Measurements from ENCODE around the gene LHX2. TPM values are rescaled to one million over a fixed set of nuclear protein-coding genes. Genes with fewer than 3 reads are reported as not detected.

The LHX2 gene
- total and polyA plus RNA-seq, 9 of the 15 experiments (the other 6 are each of a cell fraction or from before 2014, with no cell fraction given), result 0.07 TPM; not detected in 8

GRCh38 chr9:124022201-124023121 is 10.9 kb downstream of the LHX2 start (continued):
- TF ChIP-seq ZBTB40 (IDR thresholded peaks at IDR 0.05) (no peak), ZBTB40 (CRISPR knock-in tag; IDR thresholded peaks at IDR 0.05) (no peak), PURB (CRISPR knock-in tag; IDR thresholded peaks at IDR 0.05; ENCODE audit: low read depth) (no peak), CSDE1 (IDR thresholded peaks at IDR 0.05) (no peak), ETS1 (conservative IDR thresholded peaks at IDR 0.05; ENCODE audit: control insufficient read depth, low read depth, low read length) (no peak), CCAR2 (IDR thresholded peaks at IDR 0.05; ENCODE audit: low read depth, low read length) (no peak), HNRNPLL (IDR thresholded peaks at IDR 0.05; ENCODE audit: low read depth, low read length, poor library complexity, severe bottlenecking) (no peak), ZNF586 (CRISPR knock-in tag; conservative IDR thresholded peaks at IDR 0.05) (no peak), SMARCB1 (IDR thresholded peaks at IDR 0.05; ENCODE audit: insufficient read length, low read depth) (no peak), ZNF740 (CRISPR knock-in tag; IDR thresholded peaks at IDR 0.05) (no peak), ZNF740 (tag; IDR thresholded peaks at IDR 0.05) (no peak), GTF2A2 (tag; IDR thresholded peaks at IDR 0.05) (no peak)
